Natural killer cell treated with Interleukin-12 subunit alpha and Interleukin-12 subunit beta and Interleukin-15 and Interleukin-18, amount 100 ng/mL, for 72 hours (primary cell): ENCODE results near the gene EGFLAM. TPM values are rescaled to one million over a fixed set of nuclear protein-coding genes. Genes with fewer than 3 reads are reported as not detected.
A peak's percentile ranks its signal among the peaks of the same experiment; 100 is the strongest.

Experiments
- ATAC-seq, 2 donors: fragments of 150-1000 bp; cut with Tn5 transposase in 1 of 2; sonication (Bioruptor Pico), chemical (Tn5 transposase) in 1 of 2; 2 replicates each; pipeline ENCODE4 v1.10.0; 2021
- DNase-seq: peaks from one replicate; pipeline ENCODE4 v3.0.0; 2022; ENCODE audit warnings: low spot score
- H3K27ac Mint-ChIP-seq, 2 donors: 1 replicate in 1 of 2; 2 replicates in 1 of 2; pipeline ENCODE4 v1.8.0; 2022; ENCODE audit warnings: mixed read lengths in 2 of 2, mild to moderate bottlenecking in 1 of 2, moderate library complexity in 1 of 2
- H3K27me3 Mint-ChIP-seq, 2 donors: 1 replicate in 1 of 2; 2 replicates in 1 of 2; pipeline ENCODE4 v1.8.0; 2022; ENCODE audit warnings: mixed read lengths in 2 of 2
- H3K36me3 Mint-ChIP-seq: one replicate; pipeline ENCODE4 v1.8.0; 2022; ENCODE audit warnings: mixed read lengths
- H3K4me1 Mint-ChIP-seq, 2 donors: 1 replicate in 1 of 2; 2 replicates in 1 of 2; pipeline ENCODE4 v1.8.0; 2022; ENCODE audit warnings: low read depth in 2 of 2, mixed read lengths in 2 of 2, mild to moderate bottlenecking in 1 of 2
- H3K4me3 Mint-ChIP-seq: one replicate; pipeline ENCODE4 v1.8.0; 2022; ENCODE audit warnings: mixed read lengths
- H3K9me3 Mint-ChIP-seq: 2 replicates; pipeline ENCODE4 v1.8.0; 2022; ENCODE audit warnings: mixed read lengths
- total RNA-seq, 2 donors: library from RNA; stranded (reverse); gene quantifications; one replicate each; pipeline ENCODE4 v1.2.3, GENCODE V29; 2022

EGFLAM gene
- total RNA-seq, 2 donors from 2014 or later, result not detected

- no peak for DNase-seq
- Mint-ChIP-seq H3K4me1 (no peaks in the 10 kb centered on the region), H3K9me3 (no peaks in the 10 kb centered on the region), H3K4me3 (no peak overlapping the region), H3K27me3 (peaks cover 25 to 52% of the 10 kb centered on the region in 2 donors), H3K36me3 (no peaks in the 10 kb centered on the region), H3K27ac (no peak overlapping the region)
- no peak for ATAC-seq
These were observed 236.4 kb downstream of the EGFLAM start for GRCh38 chr5:38494763-38495162.

- Mint-ChIP-seq H3K27ac (no peak overlapping the region), H3K9me3 (no peaks in the 10 kb centered on the region)
- ATAC-seq, result no peak
These were observed 239.6 kb downstream of the EGFLAM start for GRCh38 chr5:38497946-38498345.

GRCh38 chr5:38500573-38501260, 242.4 kb downstream of the EGFLAM start:
- Mint-ChIP-seq H3K27ac (no peak overlapping the region), H3K36me3 (no peaks in the 10 kb centered on the region), H3K4me3 (no peak overlapping the region), H3K9me3 (no peaks in the 10 kb centered on the region), H3K4me1 (no peaks in the 10 kb centered on the region), H3K27me3 (peaks cover 18 to 37% of the 10 kb centered on the region in 2 donors)
- DNase-seq, result no peak
- peak in 1 of 2 donors; percentile 20 for ATAC-seq

More at GRCh38 chr5:38497946-38498345, 239.6 kb downstream of the EGFLAM start:
- no peaks in the 10 kb centered on the region for H3K36me3 Mint-ChIP-seq
- H3K4me3 Mint-ChIP-seq, result no peak overlapping the region
- DNase-seq, result no peak
- H3K27me3 Mint-ChIP-seq, result peaks cover 25 to 42% of the 10 kb centered on the region in 2 donors
- no peaks in the 10 kb centered on the region for H3K4me1 Mint-ChIP-seq

- peaks cover 17 to 38% of the 10 kb centered on the region in 2 donors for H3K27me3 Mint-ChIP-seq
- no peak overlapping the region for H3K27ac Mint-ChIP-seq
- no peaks in the 10 kb centered on the region for H3K36me3 Mint-ChIP-seq
- H3K4me3 Mint-ChIP-seq, result no peak overlapping the region
- H3K4me1 Mint-ChIP-seq, result no peaks in the 10 kb centered on the region
- no peaks in the 10 kb centered on the region for H3K9me3 Mint-ChIP-seq
- no peak for ATAC-seq
- DNase-seq, result no peak
These were observed 247.9 kb downstream of the EGFLAM start for GRCh38 chr5:38506302-38506701.

GRCh38 chr5:38509185-38509584, 250.8 kb downstream of the EGFLAM start:
- H3K9me3 Mint-ChIP-seq, result no peaks in the 10 kb centered on the region
- no peak overlapping the region for H3K4me3 Mint-ChIP-seq
- ATAC-seq, result no peak

More at GRCh38 chr5:38509185-38509584, 250.8 kb downstream of the EGFLAM start:
- Mint-ChIP-seq H3K27ac (no peak overlapping the region), H3K27me3 (peaks cover 20 to 55% of the 10 kb centered on the region in 2 donors), H3K36me3 (no peaks in the 10 kb centered on the region), H3K4me1 (no peaks in the 10 kb centered on the region)
- no peak for DNase-seq
